Endothelial cell of umbilical vein (primary cell): ENCODE measurements around the gene RECQL. TPM values are rescaled to one million over a fixed set of nuclear protein-coding genes. Genes with fewer than 3 reads are reported as not detected.

Experiments used
- BruUV-seq: library from RNA; stranded (reverse); fragments of 400-500 nt; replicated peaks from 2 replicates; lab custom pipeline; 2021; lab: Mats Ljungman, UMichigan
- CTCF ChIA-PET: fragments of 300-600, 350-600 bp; sonication (Branson Sonifier 250); formaldehyde crosslinking; loops from one replicate; lab custom pipeline; 2021; ENCODE audit warnings: antibody characterized with exemption, inconsistent platforms; lab: Charles Lee
- POLR2A ChIA-PET: fragments of 300-600, 350-600 bp; sonication (Branson Sonifier 250); formaldehyde crosslinking; loops from one replicate; lab custom pipeline; 2021; ENCODE audit warnings: antibody characterized with exemption, inconsistent platforms; lab: Charles Lee
- DNase-seq: peaks from one replicate; pipeline ENCODE4 v3.0.0-alpha.2; 2011; ENCODE audit warnings: low read depth, low spot score
- FAIRE-seq: peaks from 2 replicates; lab custom pipeline; 2011; peaks lifted over from hg19 to GRCh38; lab: Jason Lieb, UNC
- H2AFZ ChIP-seq: 2 replicates; pipeline ENCODE4 v1.6.0; 2012; ENCODE audit warnings: low read depth, low read length, control low read depth, inconsistent platforms
- H3K27ac ChIP-seq: 2 replicates; pipeline ENCODE4 v1.5.1; 2011; ENCODE audit warnings: low read depth, mild to moderate bottlenecking, control low read depth, low read length, moderate library complexity; ENCODE audit not compliant: insufficient read depth
- H3K27me3 ChIP-seq, 2 experiments: 2 replicates each; pipeline versions ENCODE4 v1.6.0 to v1.6.1; 2011; ENCODE audit warnings: low read length in 2 of 2, mixed read lengths in 1 of 2; ENCODE audit not compliant: control insufficient read depth in 2 of 2, insufficient read depth in 2 of 2
- H3K36me3 ChIP-seq, 2 experiments: 2 replicates in 1 of 2; 3 replicates in 1 of 2; pipeline ENCODE4 v1.5.1; 2011; ENCODE audit warnings: low read length in 2 of 2, mild to moderate bottlenecking in 1 of 2, moderate library complexity in 1 of 2; ENCODE audit not compliant: control insufficient read depth in 2 of 2, insufficient read depth in 2 of 2; ENCODE audit errors: extremely low read depth in 1 of 2
- H3K4me1 ChIP-seq: 3 replicates; pipeline ENCODE4 v1.5.1; 2011; ENCODE audit warnings: mild to moderate bottlenecking, low read length; ENCODE audit not compliant: control insufficient read depth, insufficient read depth; ENCODE audit errors: extremely low read depth
- H3K4me2 ChIP-seq: 2 replicates; pipeline ENCODE4 v1.6.1; 2011; ENCODE audit warnings: low read length, control low read depth, mixed read lengths; ENCODE audit not compliant: insufficient read depth
- H3K4me3 ChIP-seq, 3 experiments: fragments of 200-600 bp in 1 of 3; sonication (generic), shearing (Covaris generic) in 1 of 3; replicated peaks in 1 of 3; 2 replicates each; pipeline ENCODE4 v1.5.1; 2011 to 2016; ENCODE audit warnings: control low read depth in 3 of 3, low read length in 3 of 3, mild to moderate bottlenecking in 2 of 3, inconsistent platforms in 1 of 3, low read depth in 1 of 3, moderate library complexity in 1 of 3; ENCODE audit not compliant: insufficient read depth in 1 of 3
- H3K79me2 ChIP-seq: 2 replicates; pipeline ENCODE4 v1.6.0; 2012; ENCODE audit warnings: low read length, inconsistent platforms; ENCODE audit not compliant: control insufficient read depth, insufficient read depth
- H3K9ac ChIP-seq: replicated peaks from 2 replicates; pipeline ENCODE3; 2011; ENCODE audit warnings: low read length, control low read depth; ENCODE audit not compliant: insufficient read depth; ENCODE audit errors: extremely low read depth
- H3K9me1 ChIP-seq: replicated peaks from 3 replicates; pipeline ENCODE4 v1.6.0; 2011; ENCODE audit warnings: mild to moderate bottlenecking, low read length; ENCODE audit not compliant: control insufficient read depth, insufficient read depth; ENCODE audit errors: extremely low read depth
- H3K9me3 ChIP-seq: replicated peaks from 2 replicates; pipeline ENCODE4 v1.5.1; 2012; ENCODE audit warnings: low read length, inconsistent platforms; ENCODE audit not compliant: control insufficient read depth, insufficient read depth
- H4K20me1 ChIP-seq: replicated peaks from 2 replicates; pipeline ENCODE3; 2011; ENCODE audit warnings: mild to moderate bottlenecking, low read length; ENCODE audit not compliant: control insufficient read depth, insufficient read depth; ENCODE audit errors: extremely low read depth
- CTCF ChIP-seq, 2 donors: IDR thresholded peaks; 1 replicate in 1 of 2; 2 replicates in 1 of 2; pipeline ENCODE4 v1.5.1; 2011; ENCODE audit warnings: low read length in 2 of 2, mild to moderate bottlenecking in 2 of 2, moderate library complexity in 2 of 2, control low read depth in 1 of 2, inconsistent platforms in 1 of 2, low read depth in 1 of 2; ENCODE audit not compliant: insufficient read depth in 1 of 2; ENCODE audit errors: extremely low read depth in 1 of 2
- EZH2 ChIP-seq: IDR thresholded peaks from 2 replicates; pipeline ENCODE4 v1.6.1; 2012; ENCODE audit warnings: borderline replicate concordance, low read depth, mild to moderate bottlenecking, moderate library complexity, low read length, inconsistent platforms; ENCODE audit not compliant: severe bottlenecking
- FOS ChIP-seq: IDR thresholded peaks from 2 replicates; pipeline ENCODE4 v1.6.1; 2011; ENCODE audit warnings: mild to moderate bottlenecking, low read length, moderate library complexity, borderline replicate concordance; ENCODE audit not compliant: insufficient read depth
- GATA2 ChIP-seq: IDR thresholded peaks from 2 replicates; pipeline ENCODE4 v1.7.0; 2011; ENCODE audit warnings: low read depth, mild to moderate bottlenecking, moderate library complexity, mixed read lengths, low read length; ENCODE audit not compliant: insufficient read length, insufficient read depth
- JUN ChIP-seq: IDR thresholded peaks from 2 replicates; pipeline ENCODE4 v1.6.1; 2011; ENCODE audit warnings: borderline replicate concordance, low read depth; ENCODE audit not compliant: insufficient read length, insufficient read depth
- MAX ChIP-seq: IDR thresholded peaks from 2 replicates; pipeline ENCODE4 v1.6.1; 2011; ENCODE audit not compliant: insufficient read depth, insufficient read length
- MYC ChIP-seq: IDR thresholded peaks from one replicate; pipeline ENCODE4 v1.6.1; 2011; ENCODE audit warnings: mild to moderate bottlenecking, low read depth, low read length
- POLR2A ChIP-seq: IDR thresholded peaks from 2 replicates; pipeline ENCODE4 v1.6.1; 2012; ENCODE audit warnings: low read depth, mild to moderate bottlenecking, control low read depth, low read length
- POLR2AphosphoS5 ChIP-seq: IDR thresholded peaks from 2 replicates; pipeline ENCODE4 v1.6.1; 2012; ENCODE audit warnings: low read depth, mild to moderate bottlenecking, control low read depth, low read length, moderate library complexity; ENCODE audit not compliant: insufficient read depth
- dilution Hi-C: fragments of 300-500 bp; cut with MboI; formaldehyde crosslinking; loops from one replicate; pipeline ENCODE4 v1.15.0; 2019; ENCODE audit warnings: low sequenced_read_pairs; ENCODE audit not compliant: extremely low pct_ligation_motif_present
- intact Hi-C: fragments of 100-400 bp; cut with micrococcal nuclease; formaldehyde crosslinking; loops from one replicate; pipeline ENCODE4 v1.10.0; 2022
- polyA plus RNA-seq, 4 experiments: library from polyadenylated mRNA; depleted of rRNA in 3 of 4; stranded (reverse) in 3 of 4; unstranded in 1 of 4; fragments of >200 nt; gene quantifications; 2 replicates each; pipeline versions ENCODE4 v1.2.1 to v1.2.3, GENCODE V29; 2011 to 2012; ENCODE audit warnings: missing spikeins in 1 of 4
- total RNA-seq: library from RNA; stranded (reverse); gene quantifications from 2 replicates; pipeline ENCODE4 v1.2.3, GENCODE V29; 2021

The RECQL gene
- total and polyA plus RNA-seq, 2 donors (not counting 3 experiments of a cell fraction or from before 2014, with no cell fraction given) = 9.3 to 50.3 TPM

- no peaks in the 10 kb centered on the region for H3K79me2 ChIP-seq
- BruUV-seq = no TSS peak
- no peak for DNase-seq
- dilution Hi-C loops = no loop called here
- no peak overlapping the region for H3K9ac ChIP-seq
- TF ChIP-seq MYC (no peak), CTCF (IDR thresholded peaks at IDR 0.05; ENCODE audit: extremely low read depth in 1 of 2, insufficient read depth in 1 of 2, low read depth in 1 of 2, low read length in 2 of 2) (no peak), FOS (no peak), EZH2 (no peak), JUN (no peak), MAX (no peak), POLR2AphosphoS5 (no peak), POLR2A (no peak), GATA2 (no peak)
- ChIA-PET POLR2A (no interaction called here), CTCF (interaction anchor here (1.8 kb wide), 1 partner anchor 13 kb away, joined by 5 read pairs; no protein-coding TSS in a partner anchor)
- H3K9me1 ChIP-seq = no peaks in the 10 kb centered on the region
- H2AFZ ChIP-seq = no peak overlapping the region
- H3K27me3 ChIP-seq = no peaks in the 10 kb centered on the region
- H3K4me3 ChIP-seq = no peak overlapping the region
- no peak for FAIRE-seq
- H4K20me1 ChIP-seq = no peaks in the 10 kb centered on the region
- H3K4me2 ChIP-seq = no peak overlapping the region
- no peaks in the 10 kb centered on the region for H3K36me3 ChIP-seq
- H3K4me1 ChIP-seq = no peaks in the 10 kb centered on the region
- H3K9me3 ChIP-seq = no peaks in the 10 kb centered on the region
- intact Hi-C loops = no loop called here
- H3K27ac ChIP-seq = no peak overlapping the region
Observed at GRCh38 chr12:21543151-21543550, 41.7 kb upstream of the RECQL start.
